Measurements from ENCODE around the gene PFKFB2.

The PFKFB2 gene

DNA sequence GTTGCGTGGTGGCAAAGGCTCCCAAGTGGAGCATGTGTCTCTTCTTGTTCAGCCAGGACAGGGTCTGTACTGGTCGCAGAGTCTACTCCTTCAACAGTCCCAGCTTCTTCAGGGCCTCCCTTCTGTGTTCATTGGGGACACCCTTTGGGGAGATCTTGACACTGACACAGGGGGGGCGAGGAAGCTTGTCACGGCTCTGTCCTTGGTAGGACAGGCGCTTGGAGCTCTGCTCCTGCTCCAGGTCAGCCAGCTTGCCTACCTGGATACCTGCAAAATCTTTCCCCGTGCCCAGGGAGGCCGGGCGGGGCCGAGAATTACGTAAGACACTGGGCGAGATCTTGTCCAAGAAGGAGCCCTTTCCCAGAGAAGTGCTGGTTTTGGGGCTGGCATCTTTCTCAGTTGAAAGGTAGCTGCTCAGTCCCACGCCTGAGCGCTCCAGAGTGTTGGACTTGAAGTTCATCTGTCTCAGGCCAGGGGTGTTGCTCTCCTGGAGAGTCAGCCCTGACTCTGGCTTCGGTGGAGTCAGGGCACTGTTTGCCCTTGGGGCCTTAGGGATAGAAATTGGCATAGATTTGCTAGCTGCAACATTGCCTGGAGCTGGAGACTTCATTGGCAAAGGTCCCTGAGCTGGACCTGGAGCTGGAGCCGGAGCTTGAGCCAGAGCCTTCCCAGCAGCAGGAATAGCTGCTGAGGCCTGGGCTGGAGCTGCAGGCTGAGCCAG lies 31.0 kb upstream of the PFKFB2 start:
- no peak for DNase-seq (ENCODE audit: low read depth)

DNA sequence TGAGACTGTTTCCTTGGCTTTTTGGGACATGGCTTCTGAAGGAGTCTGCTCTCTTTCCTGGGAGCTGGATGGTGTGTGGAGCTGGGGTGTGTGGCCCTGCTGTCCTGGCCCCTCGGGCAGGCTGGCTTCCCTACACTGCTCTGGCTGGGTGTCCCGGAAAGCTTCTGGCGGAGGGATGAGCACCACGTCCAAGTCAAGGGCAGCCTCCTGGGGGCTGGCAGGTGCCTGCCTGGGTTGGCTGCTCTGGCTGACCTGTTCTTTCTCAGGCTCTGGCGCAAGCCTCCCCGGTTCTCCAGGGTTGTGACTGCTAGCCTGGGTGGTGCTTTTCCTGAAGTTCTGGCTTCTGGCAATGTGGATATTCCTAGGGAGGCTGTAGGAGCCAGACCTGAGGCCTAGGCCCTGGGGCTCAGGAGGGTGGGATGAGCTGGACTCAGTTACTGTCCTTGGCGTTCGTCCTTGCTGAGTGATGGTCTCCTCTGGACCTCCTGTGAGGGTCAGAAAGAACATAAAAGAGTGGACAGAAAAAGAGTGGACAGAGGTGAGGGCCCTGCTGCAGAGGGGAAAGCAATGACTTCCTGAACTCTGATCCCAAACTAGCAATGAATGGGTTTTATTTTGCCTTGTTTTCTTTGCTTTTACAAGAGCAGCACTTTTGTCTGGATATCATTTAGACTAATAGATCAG lies 29.9 kb upstream of the PFKFB2 start:
- DNase-seq (ENCODE audit: low read depth) = no peak

DNA sequence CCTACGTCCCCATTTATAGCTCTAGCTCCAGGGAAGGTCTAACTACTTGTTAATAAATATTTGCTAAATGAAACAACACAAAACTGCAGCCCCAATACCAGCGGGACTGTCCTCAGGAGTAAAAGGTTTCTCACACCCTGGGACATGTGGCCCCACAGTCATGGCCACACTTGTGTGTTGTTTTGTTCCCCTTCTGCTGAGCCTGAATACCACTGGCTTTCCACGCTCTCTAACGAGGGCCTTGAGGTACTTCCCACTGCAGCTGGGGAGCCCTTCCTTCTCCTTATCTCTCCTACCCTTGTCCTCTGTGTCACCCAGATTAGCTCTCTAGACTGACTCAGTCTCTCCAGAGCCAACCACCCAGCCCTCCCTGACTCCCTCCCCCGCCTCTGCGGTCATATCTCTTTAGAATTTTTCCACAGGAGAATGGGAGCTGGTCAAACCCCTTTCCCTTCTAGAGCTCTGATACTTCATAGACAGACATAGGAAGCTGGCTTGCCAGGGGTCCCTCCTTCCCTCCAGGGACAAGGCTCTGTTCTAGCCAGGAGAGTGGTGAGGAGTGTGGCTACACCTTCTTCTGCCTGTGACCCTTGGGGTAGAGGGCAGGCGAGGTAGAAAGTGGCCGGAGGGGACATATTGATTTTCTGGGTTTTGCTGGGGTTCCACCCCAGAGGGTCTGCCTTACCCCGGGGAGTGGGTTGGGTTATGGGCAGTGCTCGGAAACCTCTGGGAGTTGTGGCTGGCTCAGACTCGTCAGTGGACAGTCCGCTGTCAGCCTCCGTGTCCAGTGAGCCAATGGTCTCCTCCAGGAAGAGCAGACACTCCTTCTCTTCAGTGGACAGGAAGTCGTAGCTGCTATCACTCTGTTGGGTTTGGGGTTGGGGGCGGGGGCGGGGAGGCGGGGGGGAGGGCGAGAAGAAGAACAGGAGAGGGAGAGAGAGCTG lies 28.6 kb upstream of the PFKFB2 start:
- DNase-seq (ENCODE audit: low read depth) = no peak

DNA sequence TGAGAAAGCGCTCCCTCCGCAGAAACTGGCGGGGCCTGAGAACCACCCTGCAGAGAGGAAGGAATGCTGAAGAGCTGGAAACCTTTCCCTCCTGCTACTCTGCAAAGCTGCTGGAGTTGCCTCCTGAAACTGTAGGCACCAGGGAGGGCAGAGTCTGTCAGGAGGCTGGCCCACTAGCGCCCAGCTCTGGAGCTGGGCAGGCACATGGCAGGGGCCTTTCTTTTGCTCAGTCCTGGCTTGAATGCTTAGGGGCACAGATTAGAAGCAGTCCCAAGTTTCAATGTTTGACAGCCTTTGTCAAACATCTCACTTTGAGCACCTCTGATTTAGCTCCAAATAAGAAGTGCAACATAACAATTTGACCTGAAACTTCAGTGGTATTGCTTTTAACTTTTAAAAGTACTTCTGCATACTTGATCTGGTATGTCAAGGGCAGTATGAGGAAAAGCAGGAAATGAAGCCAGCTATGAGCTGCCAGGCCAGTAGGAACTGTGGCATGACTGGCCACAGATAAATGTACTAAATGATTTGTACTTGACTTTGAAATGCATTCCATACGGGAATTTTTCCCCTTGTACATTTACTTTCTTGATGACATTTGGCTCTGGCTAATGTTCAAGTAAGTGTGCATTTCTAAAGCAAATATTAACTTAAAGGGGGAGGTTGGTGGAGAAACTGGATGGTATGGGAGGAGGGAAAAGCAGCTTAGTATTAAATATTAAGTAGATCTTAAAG lies 27.8 kb upstream of the PFKFB2 start:
- no peak for DNase-seq (ENCODE audit: low read depth)

DNA sequence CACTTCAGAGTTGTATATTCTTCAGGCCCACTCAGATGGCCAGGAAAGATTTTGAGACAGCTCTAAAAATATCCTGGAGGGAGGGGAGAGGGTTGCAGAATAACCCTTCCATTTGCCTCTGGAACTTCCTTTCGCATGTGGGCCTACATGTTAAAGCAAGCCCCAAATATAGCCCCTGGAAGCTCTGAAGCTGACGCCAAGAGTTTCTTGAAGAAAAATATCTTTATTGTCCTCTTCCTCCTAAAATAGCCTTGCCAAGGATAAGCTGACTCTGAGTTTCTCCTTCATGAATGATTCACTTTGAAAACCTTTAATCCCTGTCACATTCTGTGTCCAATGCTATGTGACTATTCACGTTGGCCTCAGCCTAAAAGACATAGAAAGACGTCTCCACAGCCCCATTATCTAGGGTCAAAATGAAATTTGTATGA lies 27.0 kb upstream of the PFKFB2 start:
- no peak for DNase-seq (ENCODE audit: low read depth)

DNA sequence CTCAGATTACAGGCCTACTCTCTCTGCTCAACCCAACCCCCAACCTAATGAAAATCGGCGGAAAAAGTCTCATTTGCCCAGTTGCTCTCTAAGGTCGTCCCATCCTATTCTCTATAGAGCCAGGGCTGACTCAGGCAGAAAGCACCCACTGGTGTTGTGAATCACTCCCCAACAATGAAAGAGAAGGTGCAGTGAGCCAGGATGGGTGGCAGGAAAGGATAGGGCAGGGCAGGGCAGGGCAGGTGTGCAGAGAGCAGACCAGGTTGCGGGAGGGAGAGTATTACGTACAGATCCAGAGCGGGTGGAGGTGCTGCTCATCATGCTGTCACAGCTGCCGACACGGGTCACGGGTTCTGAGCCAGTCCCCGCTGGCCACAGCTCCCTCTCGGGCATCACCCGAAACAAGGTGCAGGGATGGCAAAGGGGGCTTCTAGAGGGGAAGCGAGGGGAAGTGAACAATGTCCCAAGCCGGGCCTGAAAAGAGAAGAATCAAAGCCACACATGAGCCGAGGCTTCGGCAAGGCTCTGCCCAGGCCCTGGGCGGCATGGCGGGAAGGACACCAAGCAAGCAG lies 25.8 kb upstream of the PFKFB2 start:
- DNase-seq (ENCODE audit: low read depth) = no peak

DNA sequence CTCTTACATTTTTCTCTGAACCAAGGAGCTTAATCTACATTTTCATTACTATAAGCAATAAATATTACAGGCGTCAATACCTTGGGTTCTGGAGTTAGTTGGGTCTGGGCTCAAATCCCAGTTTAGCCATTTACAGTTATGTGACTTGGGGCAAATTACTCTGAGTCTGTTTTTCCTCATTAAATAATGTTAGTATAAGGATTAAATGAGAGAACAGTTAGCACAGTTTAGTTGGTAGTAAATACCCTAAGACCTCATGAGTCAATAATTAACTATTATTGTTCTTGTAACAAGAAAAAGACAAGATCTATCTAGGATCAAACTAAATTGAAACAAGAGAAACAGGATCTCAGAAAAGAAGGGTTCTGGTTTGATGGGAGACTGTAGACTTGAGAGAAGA lies 25.2 kb upstream of the PFKFB2 start:
- DNase-seq (ENCODE audit: low read depth) = no peak

DNA sequence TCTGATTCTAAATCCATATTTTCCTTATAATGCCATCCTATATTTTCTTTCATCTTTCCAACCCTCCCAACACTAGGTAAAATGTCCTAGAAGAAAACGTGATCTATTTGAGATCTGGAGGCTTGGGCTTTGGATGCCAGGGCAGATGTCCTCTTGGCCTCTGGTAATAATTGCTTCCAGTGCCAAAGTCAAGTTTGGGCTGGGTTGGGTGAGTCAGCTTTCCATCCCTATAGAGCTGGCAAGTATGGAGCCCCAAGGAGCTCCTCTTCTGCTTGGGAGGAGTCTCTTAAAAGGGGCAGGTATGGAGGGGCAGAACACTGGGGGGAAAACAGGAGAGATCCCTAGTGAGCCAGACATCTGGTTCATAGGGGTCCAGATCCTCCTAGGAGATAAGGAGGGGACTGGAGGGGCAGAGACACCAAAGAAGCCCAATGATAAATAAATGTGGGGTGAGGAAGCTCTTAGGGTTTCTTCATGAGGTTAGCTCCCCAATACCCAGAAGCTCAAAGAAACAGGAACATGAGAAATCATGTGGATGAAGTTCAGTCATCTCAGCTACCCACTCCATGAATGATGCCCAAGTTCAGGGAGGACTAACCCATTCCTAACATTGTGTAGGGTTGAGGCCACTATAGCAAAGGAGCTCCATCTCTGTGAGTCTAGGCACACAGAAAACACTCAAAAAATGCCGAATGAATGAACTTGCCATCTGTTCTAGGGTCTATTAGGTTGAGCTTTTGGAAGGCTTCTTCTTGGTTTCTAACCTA lies 24.0 kb upstream of the PFKFB2 start:
- no peak for DNase-seq (ENCODE audit: low read depth)

DNA sequence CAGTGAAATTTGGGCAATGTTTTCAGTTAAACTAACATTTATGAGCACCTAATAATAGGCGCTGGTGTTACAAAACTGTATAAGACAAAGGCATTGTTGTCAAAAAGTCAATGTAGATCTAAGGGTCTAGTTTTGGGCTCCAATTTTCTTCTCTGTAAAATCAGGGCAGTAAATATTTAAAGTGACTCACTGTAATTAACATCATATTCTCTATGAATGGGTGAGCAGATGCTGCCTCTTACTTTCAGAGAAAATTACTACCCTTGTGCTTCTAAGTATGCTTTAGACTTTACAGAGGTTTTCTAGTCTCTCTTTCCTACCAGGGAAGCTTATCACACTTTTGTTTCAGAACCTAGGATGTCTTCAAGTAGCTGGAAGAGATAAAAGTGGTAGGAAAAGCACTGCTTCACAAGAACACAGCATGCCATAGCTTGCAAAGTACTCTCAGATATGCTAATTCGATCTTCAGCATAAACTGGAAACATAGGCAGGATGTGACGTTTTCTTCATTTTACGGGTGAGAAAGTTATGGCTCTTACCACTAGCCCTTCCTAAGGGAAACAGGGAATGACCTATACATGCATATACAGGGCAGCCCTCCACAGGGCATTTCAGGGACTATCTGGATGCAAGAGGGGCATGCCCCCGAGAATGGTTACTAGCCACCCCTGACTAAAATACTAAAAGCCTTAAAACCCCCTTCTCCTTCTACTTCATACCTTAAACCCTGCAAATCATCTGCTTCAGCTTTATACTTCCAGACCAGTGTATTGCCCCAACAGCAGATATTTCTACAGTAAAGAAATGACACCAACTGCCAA lies 23.2 kb upstream of the PFKFB2 start:
- no peak for DNase-seq (ENCODE audit: low read depth)

DNA sequence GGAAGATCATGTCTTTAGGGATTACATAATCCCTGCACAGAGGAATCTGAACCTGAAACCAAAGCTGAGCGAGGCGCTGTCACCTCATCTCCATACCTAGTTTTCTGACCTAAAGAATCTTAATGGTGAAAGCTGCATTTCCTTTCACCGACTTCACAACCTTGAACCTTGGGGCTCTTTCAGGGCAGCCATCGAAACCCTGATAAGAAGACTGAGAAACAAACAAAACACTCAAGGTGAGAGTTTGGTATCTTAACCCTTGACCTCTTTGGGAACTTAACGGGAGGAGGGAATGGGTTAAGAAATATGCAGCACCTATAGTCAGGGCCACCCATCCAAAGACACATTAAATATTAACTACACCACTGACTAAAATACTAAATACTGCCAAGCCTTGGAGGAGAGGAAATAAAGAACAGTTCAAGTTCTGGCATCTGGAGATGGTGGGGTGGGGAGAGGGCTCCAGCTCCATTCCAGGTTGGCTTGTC lies 22.5 kb upstream of the PFKFB2 start:
- DNase-seq (ENCODE audit: low read depth) = no peak

DNA sequence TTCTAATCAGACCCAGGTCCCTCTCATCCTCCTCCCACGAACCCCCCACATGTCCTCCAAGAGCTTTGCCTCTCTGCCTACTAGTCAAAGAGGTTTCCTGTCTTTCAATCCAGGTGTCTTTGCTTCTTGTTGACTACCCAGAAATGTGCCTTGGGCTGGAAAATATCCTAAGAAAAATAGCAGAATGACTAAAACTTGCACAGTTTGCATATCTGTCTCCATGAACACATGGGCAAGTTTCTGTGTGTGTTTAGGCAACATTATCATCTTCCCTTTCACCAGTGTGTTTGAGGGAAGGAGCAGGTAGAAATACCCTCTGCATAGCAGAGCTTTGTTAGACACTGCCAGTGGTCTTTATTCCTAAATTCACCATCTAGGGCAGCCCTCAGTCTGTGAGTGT lies 22.1 kb upstream of the PFKFB2 start:
- DNase-seq (ENCODE audit: low read depth) = no peak

DNA sequence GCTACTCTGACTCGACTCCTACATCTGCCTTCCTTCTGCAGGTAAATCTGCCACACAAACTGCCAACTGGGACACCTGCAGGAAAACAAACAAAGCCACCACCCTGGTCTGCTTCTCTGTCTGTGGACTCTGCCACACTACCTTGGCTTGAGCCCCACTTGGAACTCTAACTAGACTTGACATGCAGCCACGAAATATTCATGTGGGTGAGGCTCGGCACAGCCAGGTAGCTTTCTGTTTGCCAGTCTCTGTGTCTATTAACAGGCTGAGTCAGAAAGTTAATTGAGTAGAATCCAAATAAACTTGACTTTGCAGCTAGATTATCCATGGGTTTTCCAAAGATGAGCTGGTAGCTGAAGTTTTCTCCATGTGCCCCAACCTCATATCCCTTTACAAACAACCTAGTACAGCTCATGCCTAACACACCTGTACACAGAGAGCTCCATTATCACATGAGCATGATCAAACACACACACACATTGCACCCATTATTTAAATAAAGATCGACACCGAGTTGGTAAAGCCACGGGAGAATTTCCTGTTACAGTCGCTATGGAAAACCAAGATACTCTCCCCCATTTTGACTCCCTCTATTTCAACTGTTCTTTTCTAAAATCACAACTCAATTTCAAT lies 21.3 kb upstream of the PFKFB2 start:
- DNase-seq (ENCODE audit: low read depth) = no peak

DNA sequence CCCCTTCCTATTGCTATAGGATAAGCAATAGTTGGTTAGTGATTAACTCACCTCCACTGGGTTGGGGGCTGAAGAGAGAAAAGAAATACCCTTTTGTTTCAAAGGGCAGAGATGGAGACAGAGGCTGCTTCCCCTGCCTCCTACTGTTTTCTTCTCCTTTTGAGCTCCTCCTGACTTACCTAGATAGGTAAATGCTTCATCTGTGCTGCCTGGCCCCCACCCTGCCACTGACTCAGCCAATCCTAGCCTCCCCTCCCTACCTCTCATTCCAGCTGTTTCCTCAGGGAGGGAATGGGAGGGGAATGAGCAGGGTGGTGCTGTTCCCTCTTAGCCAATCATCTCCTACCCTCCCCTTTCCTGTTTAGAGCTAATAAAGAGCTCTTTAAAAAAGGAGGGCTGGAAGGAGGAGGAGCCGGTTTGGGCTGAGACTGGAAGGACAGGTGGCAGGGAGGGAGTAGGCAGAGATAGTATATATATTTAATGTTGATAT lies 20.5 kb upstream of the PFKFB2 start, which contains the start of gene C1orf116:
C1orf116 (minus strand) TSS at position 229 of the 490 bp plus-strand sequence. CDS start 5,158 bp downstream, outside the sequence.
- DNase-seq (ENCODE audit: low read depth) = no peak

DNA sequence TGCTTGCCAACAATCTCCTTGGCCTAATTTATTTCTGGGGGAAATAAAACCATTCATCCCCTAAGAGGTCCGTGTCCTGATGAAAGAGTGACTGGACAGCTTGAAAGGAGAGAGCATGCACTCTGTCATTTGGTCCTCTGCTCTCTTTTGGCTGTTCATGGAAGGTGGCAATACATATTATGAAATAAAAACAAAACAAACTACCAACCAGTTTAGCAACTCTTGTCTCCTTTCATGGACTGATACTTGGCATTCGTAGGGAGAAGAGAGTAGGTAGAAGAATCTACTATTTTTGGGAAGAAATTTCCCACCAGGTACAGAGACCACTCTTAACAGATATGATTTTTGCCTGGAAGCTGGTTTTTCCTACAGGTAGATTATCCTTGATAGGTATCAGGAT lies 19.8 kb upstream of the PFKFB2 start:
- no peak for DNase-seq (ENCODE audit: low read depth)

DNA sequence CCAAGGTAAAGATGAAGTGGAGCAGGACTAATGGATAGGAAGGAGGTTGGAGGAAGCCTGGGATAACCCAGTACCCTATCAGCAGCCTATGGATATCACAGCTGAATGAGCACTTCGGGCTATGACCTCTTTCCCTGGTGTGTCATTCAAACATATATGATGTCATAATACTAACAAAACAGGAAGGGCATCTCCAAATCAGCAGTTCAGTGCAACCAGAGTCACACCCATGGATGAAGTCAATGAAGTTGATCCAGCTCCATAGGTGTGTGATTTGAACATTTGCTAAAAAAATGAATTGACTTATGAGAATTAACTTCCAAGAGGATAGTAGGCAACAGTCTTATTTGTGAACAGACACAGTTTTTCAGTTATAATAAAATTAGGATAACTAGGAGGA lies 18.9 kb upstream of the PFKFB2 start:
- no peak for DNase-seq (ENCODE audit: low read depth)

DNA sequence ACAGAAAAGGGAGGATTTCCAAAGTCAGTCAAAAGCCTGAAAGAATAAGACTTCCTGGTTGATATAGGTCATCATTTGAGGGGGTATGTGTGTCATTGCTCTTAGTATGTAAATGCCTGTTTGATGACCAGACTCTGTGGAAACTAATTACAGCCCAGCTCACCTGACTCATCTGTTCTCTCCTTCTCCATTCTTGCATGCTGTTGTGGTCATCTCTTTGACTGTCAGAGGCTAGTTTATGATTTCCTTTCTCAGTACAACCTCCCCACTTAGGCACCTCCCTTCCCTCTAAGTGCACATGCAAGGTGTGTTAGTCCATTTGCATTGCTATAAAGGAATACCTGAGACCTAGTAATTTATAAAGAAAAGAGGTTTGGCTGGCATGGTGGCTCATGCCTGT lies 18.1 kb upstream of the PFKFB2 start:
- DNase-seq (ENCODE audit: low read depth) = no peak

DNA sequence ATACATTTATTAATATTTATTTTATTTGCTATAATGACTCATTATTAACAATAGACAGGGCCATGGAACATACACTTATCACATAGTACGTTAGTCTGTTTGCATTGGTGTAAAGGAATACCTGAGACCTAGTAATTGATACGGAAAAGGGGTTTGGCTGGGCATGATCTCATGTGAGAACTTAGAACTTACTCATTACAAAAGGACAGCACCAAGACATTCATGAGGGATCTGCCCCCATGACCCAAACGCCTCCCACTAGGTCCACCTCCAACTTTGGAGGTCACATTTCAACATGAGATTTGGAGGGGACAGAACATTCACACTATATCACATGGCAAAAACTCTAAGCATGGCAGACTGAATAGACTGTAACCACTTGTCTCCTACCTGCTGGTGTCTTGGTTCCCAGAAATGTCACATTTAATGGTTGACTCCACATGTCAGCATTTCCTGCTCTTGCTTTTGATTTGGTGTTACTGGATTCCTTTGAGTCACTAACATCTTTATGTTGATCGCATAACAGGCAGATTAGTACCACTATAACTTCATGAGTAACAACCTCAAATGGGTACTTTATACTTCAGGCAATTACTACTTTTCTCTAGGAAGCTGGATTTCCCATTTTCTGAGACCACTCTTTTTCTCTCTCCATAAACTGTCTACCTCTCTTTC lies 17.1 kb upstream of the PFKFB2 start:
- no peak for DNase-seq (ENCODE audit: low read depth)

DNA sequence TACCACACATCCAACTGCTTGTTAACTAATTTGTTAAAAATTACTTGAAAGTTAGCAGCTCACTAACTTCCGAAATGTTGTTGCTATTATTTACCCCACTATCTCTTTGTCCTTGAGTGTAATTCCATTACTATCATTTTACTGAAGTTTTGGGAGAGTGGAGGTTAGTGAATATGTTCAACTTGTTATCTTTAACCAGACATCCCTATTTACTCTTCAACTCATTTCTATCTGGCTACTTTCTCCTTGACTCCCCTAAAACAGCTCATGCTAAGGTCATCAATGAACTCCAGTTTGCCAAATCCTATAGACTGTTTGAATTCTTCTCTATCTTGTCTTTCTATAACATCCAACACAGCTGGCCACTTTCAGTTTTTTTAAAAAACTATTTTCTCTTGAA lies 16.2 kb upstream of the PFKFB2 start:
- DNase-seq (ENCODE audit: low read depth) = no peak

All from stimulated activated CD4-positive, alpha-beta T cell treated with anti-CD3 and anti-CD28 coated beads, Interleukin-2, amount 100 ng/mL, for 4 hours (primary cell).